SK-N-SH treated with all-trans-retinoic acid at 6 μM for 48 hours (cell line): Measurements from ENCODE around the gene UBA52.

Source experiments
- ATAC-seq: fragments of 200-7000 bp; cut with Tn5 transposase; 3 replicates; pipeline ENCODE4 v1.9.1; 2020; ENCODE audit warnings: mild to moderate bottlenecking, moderate library complexity
- ARNTL ChIP-seq: fragments of 450-650 bp; formaldehyde crosslinking; IDR thresholded peaks from 2 replicates; pipeline ENCODE4 v1.5.0; 2020; ENCODE audit warnings: low read depth, mild to moderate bottlenecking, moderate library complexity, borderline replicate concordance
- BACH2 ChIP-seq: fragments of 250-450 bp; sonication (Bioruptor Pico); IDR thresholded peaks from 2 replicates; pipeline ENCODE4 v1.9.0; 2021; ENCODE audit warnings: mild to moderate bottlenecking, borderline replicate concordance
- ESRRG ChIP-seq: fragments of 250-450 bp; sonication (Bioruptor Pico); IDR thresholded peaks from 2 replicates; pipeline ENCODE4 v1.6.1; 2021; ENCODE audit warnings: mild to moderate bottlenecking
- GLIS3 ChIP-seq: fragments of 250-450 bp; sonication (Bioruptor Pico); IDR thresholded peaks from 2 replicates; pipeline ENCODE4 v1.5.0; 2020; ENCODE audit warnings: mild to moderate bottlenecking, moderate library complexity
- OSR1 ChIP-seq: fragments of 250-450 bp; sonication (Bioruptor Pico); IDR thresholded peaks from 2 replicates; pipeline ENCODE4 v1.8.0; 2022; ENCODE audit warnings: moderate library complexity, mild to moderate bottlenecking, inconsistent platforms
- PATZ1 ChIP-seq: fragments of 250-450 bp; sonication (Bioruptor Pico); IDR thresholded peaks from 2 replicates; pipeline ENCODE4 v1.8.0; 2020; ENCODE audit warnings: mild to moderate bottlenecking, moderate library complexity, borderline replicate concordance
- POU6F1 ChIP-seq: fragments of 250-450 bp; sonication (Bioruptor Pico); IDR thresholded peaks from 2 replicates; pipeline ENCODE4 v1.8.0; 2021; ENCODE audit warnings: low read depth, mild to moderate bottlenecking, moderate library complexity, borderline replicate concordance
- PPARA ChIP-seq: fragments of 250-450 bp; sonication (Bioruptor Pico); IDR thresholded peaks from 2 replicates; pipeline ENCODE4 v1.5.0; 2020; ENCODE audit warnings: mild to moderate bottlenecking, borderline replicate concordance
- RARB ChIP-seq: fragments of 250-450 bp; sonication (Bioruptor Pico); IDR thresholded peaks from 2 replicates; pipeline ENCODE4 v1.8.0; 2021; ENCODE audit warnings: mild to moderate bottlenecking, moderate library complexity
- SNAI2 ChIP-seq: fragments of 250-450 bp; sonication (Bioruptor Pico); IDR thresholded peaks from 2 replicates; pipeline ENCODE4 v1.5.0; 2020; ENCODE audit warnings: mild to moderate bottlenecking, moderate library complexity
- TCF4 ChIP-seq: fragments of 250-450 bp; sonication (Bioruptor Pico); IDR thresholded peaks from 2 replicates; pipeline ENCODE4 v1.8.0; 2021; ENCODE audit warnings: mild to moderate bottlenecking, moderate library complexity, borderline replicate concordance
- TOX ChIP-seq: fragments of 250-450 bp; sonication (Bioruptor Pico); IDR thresholded peaks from 2 replicates; pipeline ENCODE4 v1.8.0; 2021; ENCODE audit warnings: mild to moderate bottlenecking, moderate library complexity, borderline replicate concordance
- TSHZ2 ChIP-seq: fragments of 250-450 bp; sonication (Bioruptor Pico); IDR thresholded peaks from 2 replicates; pipeline ENCODE4 v1.5.0; 2020; ENCODE audit warnings: mild to moderate bottlenecking, moderate library complexity
- ZC3H10 ChIP-seq: fragments of 250-450 bp; sonication (Bioruptor Pico); IDR thresholded peaks from 2 replicates; pipeline ENCODE4 v1.5.1; 2021; ENCODE audit warnings: mild to moderate bottlenecking, moderate library complexity
- ZFP3 ChIP-seq: fragments of 250-450 bp; sonication (Bioruptor Pico); IDR thresholded peaks from 2 replicates; pipeline ENCODE4 v1.5.0; 2020; ENCODE audit warnings: mild to moderate bottlenecking, moderate library complexity
- ZNF565 ChIP-seq: fragments of 450-650 bp; formaldehyde crosslinking; conservative IDR thresholded peaks from 2 replicates; pipeline ENCODE4 v1.5.0; 2020; ENCODE audit warnings: low read depth, mild to moderate bottlenecking, moderate library complexity
- ZNF70 ChIP-seq: fragments of 450-650 bp; formaldehyde crosslinking; IDR thresholded peaks from 2 replicates; pipeline ENCODE4 v1.5.0; 2020; ENCODE audit warnings: mild to moderate bottlenecking, moderate library complexity
- ZNF8 ChIP-seq: fragments of 450-650 bp; formaldehyde crosslinking; IDR thresholded peaks from 2 replicates; pipeline ENCODE4 v1.5.0; 2020; ENCODE audit warnings: mild to moderate bottlenecking, moderate library complexity
- TF ChIP-seq, protein P1 (sequence below): fragments of 250-450 bp; sonication (Bioruptor Pico); IDR thresholded peaks from 2 replicates; pipeline ENCODE4 v1.5.1; 2021; ENCODE audit warnings: mild to moderate bottlenecking, moderate library complexity
- TF ChIP-seq, protein P2 (sequence below): fragments of 250-450 bp; sonication (Bioruptor Pico); IDR thresholded peaks from 2 replicates; pipeline ENCODE4 v1.5.1; 2020; ENCODE audit warnings: low read depth, mild to moderate bottlenecking, moderate library complexity

UBA52 gene

DNA sequence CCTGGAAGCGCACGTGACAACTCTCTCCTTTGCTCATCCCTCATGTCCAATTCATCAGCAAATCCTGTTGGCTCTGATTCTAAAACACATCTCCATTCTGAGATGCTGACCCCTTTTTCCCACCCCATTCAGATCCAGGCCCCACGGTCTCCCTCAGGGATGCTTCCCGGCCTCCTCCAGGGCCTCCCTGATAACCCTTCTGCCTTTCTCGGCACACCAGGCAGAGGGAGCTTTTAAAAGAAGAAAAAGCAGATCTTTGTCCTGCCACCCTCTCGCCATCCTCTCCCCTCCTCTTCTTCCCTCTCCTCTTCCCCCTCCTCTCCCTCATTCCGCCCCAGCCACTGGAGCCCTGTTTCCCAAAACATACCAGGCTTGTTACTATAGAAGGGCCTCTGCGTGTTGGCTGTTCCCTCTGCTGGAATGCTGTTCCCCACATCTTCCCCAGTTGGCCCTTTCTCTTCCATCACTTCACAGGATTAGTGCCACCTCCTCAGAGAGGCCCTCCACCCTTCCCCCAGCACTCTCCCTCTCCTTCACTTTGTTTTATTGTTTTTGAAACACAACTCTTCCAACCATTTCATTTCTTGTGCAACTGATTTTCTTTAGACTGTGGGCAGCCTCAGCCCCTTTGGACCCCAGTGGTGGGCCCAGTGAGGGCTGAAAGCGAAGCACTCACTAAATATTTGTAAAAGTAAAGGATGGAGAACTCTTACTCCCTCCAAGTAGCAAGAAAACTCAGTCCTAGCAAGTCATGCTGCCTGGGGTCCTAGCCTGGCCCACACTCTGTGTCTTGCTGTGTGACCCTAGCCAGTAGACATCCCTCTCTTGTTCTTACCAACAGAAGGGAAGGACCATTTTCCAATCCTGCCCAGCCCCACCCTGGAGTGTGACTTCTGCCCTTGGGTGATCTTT is 37.4 kb downstream of the UBA52 start (continued):
- TF ChIP-seq PATZ1 (CRISPR knock-in tag) (no peak), ZNF565 (CRISPR knock-in tag) (no peak), ARNTL (no peak), ESRRG (no peak), TCF4 (CRISPR knock-in tag) (no peak), TSHZ2 (CRISPR knock-in tag) (no peak)

DNA sequence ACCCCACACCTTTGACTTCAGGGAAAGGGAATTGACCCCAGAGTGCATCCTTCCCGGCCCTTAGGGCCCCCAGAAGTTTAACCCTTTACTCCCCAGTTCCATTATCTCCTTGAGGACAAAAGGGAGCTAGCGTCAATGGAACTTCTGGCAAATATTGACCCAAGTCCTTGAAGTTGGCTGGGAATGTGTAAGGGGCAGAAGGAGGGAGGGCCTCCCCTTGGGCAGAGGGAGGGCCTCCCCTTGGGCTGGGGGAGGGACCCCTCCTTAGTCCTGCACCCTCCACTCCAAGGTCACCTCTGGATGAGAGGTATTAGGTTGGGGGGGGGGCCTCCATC is 38.0 kb downstream of the UBA52 start:
- no peak for TF ChIP-seq OSR1 (CRISPR knock-in tag)
- no peak for ATAC-seq

DNA sequence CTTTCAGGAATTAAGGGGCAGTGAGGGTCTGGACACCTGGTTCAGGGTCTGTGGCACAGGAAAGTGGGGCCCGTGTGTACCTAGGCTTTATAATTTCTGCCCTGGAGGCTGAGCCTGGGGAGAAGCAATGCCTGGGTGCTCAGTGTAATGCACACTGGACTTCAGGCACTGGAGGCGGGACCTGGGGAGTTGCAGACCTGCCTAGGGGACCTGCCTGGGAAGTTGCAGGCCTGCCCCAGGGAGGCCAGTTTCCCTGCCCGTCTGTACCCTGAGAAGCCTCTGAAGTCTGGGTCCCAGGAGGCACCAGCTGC is 38.5 kb downstream of the UBA52 start:
- ATAC-seq, result no peak; the same call in 2 of the 3 replicates
- TF ChIP-seq, protein P1, sequence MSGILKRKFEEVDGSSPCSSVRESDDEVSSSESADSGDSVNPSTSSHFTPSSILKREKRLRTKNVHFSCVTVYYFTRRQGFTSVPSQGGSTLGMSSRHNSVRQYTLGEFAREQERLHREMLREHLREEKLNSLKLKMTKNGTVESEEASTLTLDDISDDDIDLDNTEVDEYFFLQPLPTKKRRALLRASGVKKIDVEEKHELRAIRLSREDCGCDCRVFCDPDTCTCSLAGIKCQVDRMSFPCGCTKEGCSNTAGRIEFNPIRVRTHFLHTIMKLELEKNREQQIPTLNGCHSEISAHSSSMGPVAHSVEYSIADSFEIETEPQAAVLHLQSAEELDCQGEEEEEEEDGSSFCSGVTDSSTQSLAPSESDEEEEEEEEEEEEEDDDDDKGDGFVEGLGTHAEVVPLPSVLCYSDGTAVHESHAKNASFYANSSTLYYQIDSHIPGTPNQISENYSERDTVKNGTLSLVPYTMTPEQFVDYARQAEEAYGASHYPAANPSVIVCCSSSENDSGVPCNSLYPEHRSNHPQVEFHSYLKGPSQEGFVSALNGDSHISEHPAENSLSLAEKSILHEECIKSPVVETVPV (CRISPR knock-in tag), result no peak
- TF ChIP-seq SNAI2 (no peak), BACH2 (CRISPR knock-in tag) (no peak), RARB (no peak), GLIS3 (CRISPR knock-in tag) (no peak), TCF4 (CRISPR knock-in tag) (no peak), ZC3H10 (CRISPR knock-in tag) (no peak), ZFP3 (CRISPR knock-in tag) (no peak), PATZ1 (CRISPR knock-in tag) (no peak), ARNTL (no peak), OSR1 (CRISPR knock-in tag) (no peak), ESRRG (no peak), PPARA (no peak), ZNF8 (no peak), TOX (CRISPR knock-in tag) (no peak), POU6F1 (CRISPR knock-in tag) (no peak), ZNF70 (CRISPR knock-in tag) (no peak), ZNF565 (CRISPR knock-in tag) (no peak)
- TF ChIP-seq, protein P2, sequence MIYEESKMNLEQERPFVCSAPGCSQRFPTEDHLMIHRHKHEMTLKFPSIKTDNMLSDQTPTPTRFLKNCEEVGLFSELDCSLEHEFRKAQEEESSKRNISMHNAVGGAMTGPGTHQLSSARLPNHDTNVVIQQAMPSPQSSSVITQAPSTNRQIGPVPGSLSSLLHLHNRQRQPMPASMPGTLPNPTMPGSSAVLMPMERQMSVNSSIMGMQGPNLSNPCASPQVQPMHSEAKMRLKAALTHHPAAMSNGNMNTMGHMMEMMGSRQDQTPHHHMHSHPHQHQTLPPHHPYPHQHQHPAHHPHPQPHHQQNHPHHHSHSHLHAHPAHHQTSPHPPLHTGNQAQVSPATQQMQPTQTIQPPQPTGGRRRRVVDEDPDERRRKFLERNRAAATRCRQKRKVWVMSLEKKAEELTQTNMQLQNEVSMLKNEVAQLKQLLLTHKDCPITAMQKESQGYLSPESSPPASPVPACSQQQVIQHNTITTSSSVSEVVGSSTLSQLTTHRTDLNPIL (CRISPR knock-in tag), result no peak
